Peyer's patch (tissue), 4 donors: ENCODE data around the gene PPP2R3A.

Source experiments
- CTCF ChIP-seq, 6 experiments: fragments of 450-650 bp in 4 of 6; fragments of 200-600 bp in 2 of 6; sonication (generic) in 1 of 6; IDR thresholded peaks; one replicate each; pipeline ENCODE4 v1.5.1; 2017 to 2019; ENCODE audit warnings: antibody characterized with exemption in 6 of 6, mild to moderate bottlenecking in 3 of 6, moderate library complexity in 1 of 6
- POLR2A ChIP-seq, 2 donors: fragments of 450-650 bp; IDR thresholded peaks; one replicate each; pipeline ENCODE4 v1.5.1; 2017; ENCODE audit warnings: antibody characterized with exemption in 2 of 2, mild to moderate bottlenecking in 2 of 2, moderate library complexity in 2 of 2

- TF ChIP-seq CTCF (IDR thresholded peaks at IDR 0.05): no peak
- no peak for TF ChIP-seq POLR2A (IDR thresholded peaks at IDR 0.05)
Measured at GRCh38 chr3:136189043-136189442, 223.5 kb downstream of the PPP2R3A start.
